MCF 10A (cell line): ENCODE data around the gene NFAM1. TPM values are rescaled to one million over a fixed set of nuclear protein-coding genes. Genes with fewer than 3 reads are reported as not detected.

Source experiments
- BruUV-seq: library from RNA; stranded (reverse); fragments of 400-500 nt; replicated peaks from 2 replicates; lab custom pipeline; 2021; lab: Mats Ljungman, UMichigan
- CTCF ChIA-PET: fragments of 300-600 bp; sonication (Branson Sonifier 250); formaldehyde crosslinking; extraction: SDS; loops from one replicate; lab custom pipeline; 2021; ENCODE audit warnings: antibody characterized with exemption, inconsistent platforms; lab: Yijun Ruan, JAX
- POLR2A ChIA-PET: fragments of 300-600, 350-650 bp; sonication (Branson Sonifier 250); formaldehyde crosslinking; extraction: SDS; loops from one replicate; lab custom pipeline; 2020; ENCODE audit warnings: antibody characterized with exemption, inconsistent platforms; lab: Yijun Ruan, JAX
- DNase-seq: peaks from one replicate; pipeline ENCODE4 v3.0.0-alpha.2; 2018; ENCODE audit not compliant: unreplicated experiment
- H3K27ac Mint-ChIP-seq: one replicate; pipeline ENCODE4 v1.8.0; 2022; ENCODE audit warnings: mild to moderate bottlenecking, low read depth, mixed read lengths; ENCODE audit not compliant: unreplicated experiment
- H3K27me3 Mint-ChIP-seq: one replicate; pipeline ENCODE4 v1.8.0; 2022; ENCODE audit warnings: mixed read lengths; ENCODE audit not compliant: insufficient read depth, unreplicated experiment
- H3K36me3 Mint-ChIP-seq: one replicate; pipeline ENCODE4 v1.8.0; 2022; ENCODE audit warnings: mild to moderate bottlenecking, moderate library complexity, mixed read lengths; ENCODE audit not compliant: insufficient read depth, unreplicated experiment
- H3K4me1 Mint-ChIP-seq: one replicate; pipeline ENCODE4 v1.8.0; 2022; ENCODE audit warnings: mixed read lengths; ENCODE audit not compliant: insufficient read depth, unreplicated experiment
- H3K4me3 Mint-ChIP-seq: one replicate; pipeline ENCODE4 v1.8.0; 2022; ENCODE audit warnings: mild to moderate bottlenecking, moderate library complexity, mixed read lengths; ENCODE audit not compliant: unreplicated experiment
- H3K9me3 Mint-ChIP-seq: one replicate; pipeline ENCODE4 v1.8.0; 2022; ENCODE audit warnings: mixed read lengths; ENCODE audit not compliant: unreplicated experiment
- intact Hi-C: fragments of 100-400 bp; cut with micrococcal nuclease; formaldehyde crosslinking; loops from 2 replicates; pipeline ENCODE4 v1.14.1; 2022
- total RNA-seq: library from RNA; stranded (reverse); gene quantifications from 2 replicates; pipeline ENCODE4 v1.2.3, GENCODE V29; 2022
- TF ChIP-seq, protein P1 (sequence below): fragments of 200-600 bp; IDR thresholded peaks from one replicate; pipeline ENCODE4 v1.8.0; 2022; ENCODE audit warnings: antibody characterized with exemption, mild to moderate bottlenecking; ENCODE audit not compliant: unreplicated experiment

NFAM1 gene
- total RNA-seq, 1 experiment from 2014 or later = not detected

- Mint-ChIP-seq H3K9me3 (no peaks in the 10 kb centered on the region), H3K27ac (no peak overlapping the region), H3K27me3 (peaks cover 19% of the 10 kb centered on the region), H3K36me3 (no peaks in the 10 kb centered on the region), H3K4me3 (no peak overlapping the region), H3K4me1 (no peaks in the 10 kb centered on the region)
- ChIA-PET CTCF (interaction anchor here (0.6 kb wide), 2 partner anchors 10 to 157 kb away, joined by 3 to 4 read pairs; no protein-coding TSS in a partner anchor), POLR2A (interaction anchor here (0.7 to 1.0 kb wide), 3 partner anchors 8 to 299 kb away, joined by 3 to 4 read pairs (median 4); partner anchors contain the start of gene NDUFA6)
- TF ChIP-seq, protein P1, sequence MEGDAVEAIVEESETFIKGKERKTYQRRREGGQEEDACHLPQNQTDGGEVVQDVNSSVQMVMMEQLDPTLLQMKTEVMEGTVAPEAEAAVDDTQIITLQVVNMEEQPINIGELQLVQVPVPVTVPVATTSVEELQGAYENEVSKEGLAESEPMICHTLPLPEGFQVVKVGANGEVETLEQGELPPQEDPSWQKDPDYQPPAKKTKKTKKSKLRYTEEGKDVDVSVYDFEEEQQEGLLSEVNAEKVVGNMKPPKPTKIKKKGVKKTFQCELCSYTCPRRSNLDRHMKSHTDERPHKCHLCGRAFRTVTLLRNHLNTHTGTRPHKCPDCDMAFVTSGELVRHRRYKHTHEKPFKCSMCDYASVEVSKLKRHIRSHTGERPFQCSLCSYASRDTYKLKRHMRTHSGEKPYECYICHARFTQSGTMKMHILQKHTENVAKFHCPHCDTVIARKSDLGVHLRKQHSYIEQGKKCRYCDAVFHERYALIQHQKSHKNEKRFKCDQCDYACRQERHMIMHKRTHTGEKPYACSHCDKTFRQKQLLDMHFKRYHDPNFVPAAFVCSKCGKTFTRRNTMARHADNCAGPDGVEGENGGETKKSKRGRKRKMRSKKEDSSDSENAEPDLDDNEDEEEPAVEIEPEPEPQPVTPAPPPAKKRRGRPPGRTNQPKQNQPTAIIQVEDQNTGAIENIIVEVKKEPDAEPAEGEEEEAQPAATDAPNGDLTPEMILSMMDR = no peak
- DNase-seq = peak; percentile 45
- intact Hi-C loops = no loop called here
- no TSS peak for BruUV-seq
Measured at GRCh38 chr22:42389143-42389542, 43.1 kb downstream of the NFAM1 start.

- intact Hi-C loops = no loop called here
- CTCF ChIA-PET = no interaction called here
- DNase-seq = no peak
Measured at GRCh38 chr22:42388130-42388797, 43.9 kb downstream of the NFAM1 start.

DNA sequence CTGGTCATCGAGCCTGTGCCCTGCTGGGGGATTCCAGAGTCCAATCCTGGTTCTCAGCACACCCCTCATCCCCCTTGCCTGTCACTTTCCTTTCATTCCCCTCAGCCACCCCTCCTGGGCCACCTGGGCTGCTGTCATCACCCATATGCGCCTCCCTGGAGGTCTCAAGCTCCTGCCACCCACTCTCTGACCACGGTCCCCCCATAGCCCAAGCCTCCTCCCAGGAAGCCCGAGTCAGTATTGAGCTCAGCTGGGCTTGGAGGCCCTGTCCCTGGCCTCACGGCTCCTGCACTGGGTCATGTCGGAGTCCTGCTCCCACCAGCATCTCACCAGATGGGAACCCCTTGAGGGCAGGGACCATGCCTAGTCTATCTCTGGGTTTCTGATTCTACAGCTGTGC, 44.6 kb downstream of the NFAM1 start:
- Mint-ChIP-seq H3K9me3 (no peaks in the 10 kb centered on the region), H3K27me3 (peaks cover 19% of the 10 kb centered on the region), H3K36me3 (no peaks in the 10 kb centered on the region), H3K4me1 (no peaks in the 10 kb centered on the region), H3K27ac (no peak overlapping the region), H3K4me3 (no peak overlapping the region)
- TF ChIP-seq, protein P1 = no peak
- intact Hi-C loops = no loop called here
- POLR2A ChIA-PET = interaction anchor here (1.0 kb wide), 1 partner anchor 70 kb away, joined by 3 read pairs; no protein-coding TSS in a partner anchor
- DNase-seq = no peak
- BruUV-seq = no TSS peak
- CTCF ChIA-PET = no interaction called here

More at GRCh38 chr22:42388130-42388797, 43.9 kb downstream of the NFAM1 start:
- Mint-ChIP-seq H3K27me3 (peaks cover 19% of the 10 kb centered on the region), H3K4me3 (no peak overlapping the region), H3K36me3 (no peaks in the 10 kb centered on the region), H3K9me3 (no peaks in the 10 kb centered on the region), H3K27ac (no peak overlapping the region), H3K4me1 (no peaks in the 10 kb centered on the region)
- BruUV-seq = no TSS peak
- POLR2A ChIA-PET = interaction anchor here (1.0 kb wide), 1 partner anchor 71 kb away, joined by 3 read pairs; no protein-coding TSS in a partner anchor
- TF ChIP-seq, protein P1 = no peak

- ChIA-PET CTCF (no interaction called here), POLR2A (interaction anchor here (0.9 kb wide), 1 partner anchor 48 kb away, joined by 4 read pairs; no protein-coding TSS in a partner anchor)
- Mint-ChIP-seq H3K27me3 (no peaks in the 10 kb centered on the region), H3K4me1 (no peaks in the 10 kb centered on the region), H3K27ac (no peak overlapping the region), H3K9me3 (no peaks in the 10 kb centered on the region), H3K4me3 (no peak overlapping the region), H3K36me3 (no peaks in the 10 kb centered on the region)
- TF ChIP-seq, protein P1 = no peak
- no peak for DNase-seq
- intact Hi-C loops = no loop called here
- BruUV-seq = no TSS peak
Measured at GRCh38 chr22:42385696-42386095, 46.5 kb downstream of the NFAM1 start.
